Smooth muscle cell (in vitro differentiated cells): Measurements from ENCODE around the gene TNNI2. TPM values are rescaled to one million over a fixed set of nuclear protein-coding genes. Genes with fewer than 3 reads are reported as not detected.

Experiments used
- DNase-seq: peaks from one replicate; lab custom pipeline; 2025; ENCODE audit not compliant: unreplicated experiment; lab: John Stamatoyannopoulos, UW
- H2AFZ ChIP-seq: fragments of 200-600 bp; sonication (generic); 2 replicates; pipeline ENCODE4 v1.6.0; 2016; ENCODE audit warnings: antibody characterized with exemption, low read depth, mild to moderate bottlenecking
- H3F3A ChIP-seq: fragments of 200-600 bp; sonication (generic); 2 replicates; pipeline ENCODE4 v1.6.0; 2017; ENCODE audit warnings: antibody characterized with exemption, low read depth
- H3K27ac ChIP-seq: fragments of 200-600 bp; sonication (generic); 2 replicates; pipeline ENCODE4 v1.5.1; 2016; ENCODE audit warnings: low read depth, mild to moderate bottlenecking
- H3K27me3 ChIP-seq: fragments of 200-600 bp; sonication (generic); 2 replicates; pipeline ENCODE4 v1.6.1; 2016; ENCODE audit warnings: low read depth, mild to moderate bottlenecking
- H3K36me3 ChIP-seq: fragments of 200-600 bp; sonication (generic); 2 replicates; pipeline ENCODE4 v1.5.1; 2016; ENCODE audit warnings: low read depth
- H3K4me1 ChIP-seq: fragments of 200-600 bp; sonication (generic); 2 replicates; pipeline ENCODE4 v1.5.1; 2016; ENCODE audit warnings: low read depth
- H3K4me2 ChIP-seq: fragments of 200-600 bp; sonication (generic); 2 replicates; pipeline ENCODE4 v1.6.0; 2016; ENCODE audit warnings: mild to moderate bottlenecking
- H3K4me3 ChIP-seq: fragments of 200-600 bp; sonication (generic); 2 replicates; pipeline ENCODE4 v1.5.1; 2016; ENCODE audit warnings: mild to moderate bottlenecking
- H3K79me2 ChIP-seq: fragments of 200-600 bp; sonication (generic); 2 replicates; pipeline ENCODE4 v1.6.0; 2016; ENCODE audit warnings: low read depth, mild to moderate bottlenecking
- H3K9ac ChIP-seq: fragments of 200-600 bp; sonication (generic); 2 replicates; pipeline ENCODE4 v1.6.0; 2016; ENCODE audit warnings: low read depth
- H3K9me3 ChIP-seq: fragments of 200-600 bp; sonication (generic); replicated peaks from 2 replicates; pipeline ENCODE4 v1.5.1; 2016; ENCODE audit warnings: low read depth
- H4K20me1 ChIP-seq: fragments of 200-600 bp; sonication (generic); 2 replicates; pipeline ENCODE4 v1.6.0; 2016; ENCODE audit warnings: low read depth
- CTCF ChIP-seq: fragments of 200-600 bp; sonication (generic); IDR thresholded peaks from 2 replicates; pipeline ENCODE4 v1.5.1; 2017; ENCODE audit warnings: borderline replicate concordance, mild to moderate bottlenecking, antibody characterized with exemption; ENCODE audit not compliant: insufficient read depth, poor library complexity, severe bottlenecking
- WGBS: methylation state at CpG from one replicate; pipeline ENCODE4 v1.1.7; 2016; ENCODE audit warnings: low lambda C conversion rate; 5-methylcytosine and 5-hydroxymethylcytosine counted together
- polyA plus RNA-seq: library from polyadenylated mRNA; unstranded; fragments of >200 nt; fragmentation: Nextera tagmentation; extraction: Ambion mirVana; gene quantifications from 2 replicates; pipeline ENCODE4 v1.2.1, GENCODE V29; 2016
- total RNA-seq: library from RNA; depleted of rRNA; stranded (reverse); fragments of >200 nt; gene quantifications from 2 replicates; pipeline ENCODE4 v1.2.3, GENCODE V29; 2014

TNNI2 gene
- total and polyA plus RNA-seq, 2 experiments from 2014 or later = 0.94 to 1.2 TPM

- 88% methylated on average over 8 of the region's 8 CpGs for WGBS
Measured at GRCh38 chr11:1867381-1867780, 28.6 kb downstream of the TNNI2 start.

GRCh38 chr11:1868056-1868635 is 29.4 kb downstream of the TNNI2 start:
- 91% methylated on average over 14 of the region's 14 CpGs for WGBS

More at GRCh38 chr11:1867381-1867780, 28.6 kb downstream of the TNNI2 start:
- Histone ChIP-seq H4K20me1 (no peaks in the 10 kb centered on the region), H3K9ac (no peak overlapping the region), H2AFZ (no peak overlapping the region), H3K4me1 (peaks cover 10% of the 10 kb centered on the region), H3K27ac (no peak overlapping the region), H3K4me2 (no peak overlapping the region), H3K4me3 (no peak overlapping the region), H3K36me3 (no peaks in the 10 kb centered on the region), H3K79me2 (no peaks in the 10 kb centered on the region), H3K27me3 (no peaks in the 10 kb centered on the region), H3K9me3 (no peaks in the 10 kb centered on the region), H3F3A (no peaks in the 10 kb centered on the region)
- TF ChIP-seq CTCF = no peak
- DNase-seq = no peak

GRCh38 chr11:1868636-1869291 is 30.0 kb downstream of the TNNI2 start:
- WGBS = 91% methylated on average over 25 of the region's 25 CpGs
- no peak overlapping the region for H3K4me3 ChIP-seq
- H3K27me3 ChIP-seq = no peaks in the 10 kb centered on the region
- H3K4me2 ChIP-seq = no peak overlapping the region
- H4K20me1 ChIP-seq = no peaks in the 10 kb centered on the region
- peaks cover 10% of the 10 kb centered on the region for H3K4me1 ChIP-seq
- DNase-seq = no peak
- H3F3A ChIP-seq = no peaks in the 10 kb centered on the region
- no peak overlapping the region for H3K9ac ChIP-seq
- H3K9me3 ChIP-seq = no peaks in the 10 kb centered on the region
- no peak overlapping the region for H2AFZ ChIP-seq
- H3K27ac ChIP-seq = no peak overlapping the region
- no peaks in the 10 kb centered on the region for H3K36me3 ChIP-seq
- H3K79me2 ChIP-seq = no peaks in the 10 kb centered on the region
- no peak for TF ChIP-seq CTCF

More at GRCh38 chr11:1868056-1868635, 29.4 kb downstream of the TNNI2 start:
- H3K27me3 ChIP-seq = no peaks in the 10 kb centered on the region
- no peaks in the 10 kb centered on the region for H3K9me3 ChIP-seq
- H4K20me1 ChIP-seq = no peaks in the 10 kb centered on the region
- no peak for TF ChIP-seq CTCF
- H3K4me2 ChIP-seq = no peak overlapping the region
- peaks cover 10% of the 10 kb centered on the region for H3K4me1 ChIP-seq
- no peaks in the 10 kb centered on the region for H3K36me3 ChIP-seq
- H3K9ac ChIP-seq = no peak overlapping the region
- H3K27ac ChIP-seq = no peak overlapping the region
- no peak for DNase-seq
- H2AFZ ChIP-seq = no peak overlapping the region
- H3F3A ChIP-seq = no peaks in the 10 kb centered on the region
- no peak overlapping the region for H3K4me3 ChIP-seq
- H3K79me2 ChIP-seq = no peaks in the 10 kb centered on the region
